ENCODE results near the gene DAGLB. TPM values are rescaled to one million over a fixed set of nuclear protein-coding genes. Genes with fewer than 3 reads are reported as not detected.
A peak's percentile ranks its signal among the peaks of the same experiment; 100 is the strongest.

DAGLB gene
- total RNA-seq, 1 experiment from 2014 or later, result 23.4 TPM

GRCh38 chr7:6461946-6462550, 14.3 kb upstream of the DAGLB start:
- Histone ChIP-seq H3K79me2 (ENCODE audit: low read length) (no peaks in the 10 kb centered on the region), H3K27me3 (ENCODE audit: low read length) (no peaks in the 10 kb centered on the region), H3K9me2 (replicated peaks; ENCODE audit: low read length) (no peaks in the 10 kb centered on the region), H3K9me3 (ENCODE audit: low read length) (no peaks in the 10 kb centered on the region), H3K4me3 (ENCODE audit: low read length) (no peak overlapping the region), H3K27ac (ENCODE audit: low read length) (no peak overlapping the region), H3F3A (ENCODE audit: low read length, unreplicated experiment) (no peaks in the 10 kb centered on the region), H2AFZ (ENCODE audit: low read length) (no peak overlapping the region), H4K20me1 (ENCODE audit: low read length) (no peaks in the 10 kb centered on the region), H3K4me2 (ENCODE audit: low read length) (no peak overlapping the region), H3K9ac (ENCODE audit: low read length) (no peak overlapping the region), H3K4me1 (ENCODE audit: insufficient read depth, low read length) (no peaks in the 10 kb centered on the region), H3K36me3 (ENCODE audit: low read depth, low read length) (peaks cover 44% of the 10 kb centered on the region)
- DNase-seq (no peak), ATAC-seq (no peak)
- POLR2A ChIA-PET (ENCODE audit: unreplicated experiment), result no interaction called here
- TF ChIP-seq, protein P1, sequence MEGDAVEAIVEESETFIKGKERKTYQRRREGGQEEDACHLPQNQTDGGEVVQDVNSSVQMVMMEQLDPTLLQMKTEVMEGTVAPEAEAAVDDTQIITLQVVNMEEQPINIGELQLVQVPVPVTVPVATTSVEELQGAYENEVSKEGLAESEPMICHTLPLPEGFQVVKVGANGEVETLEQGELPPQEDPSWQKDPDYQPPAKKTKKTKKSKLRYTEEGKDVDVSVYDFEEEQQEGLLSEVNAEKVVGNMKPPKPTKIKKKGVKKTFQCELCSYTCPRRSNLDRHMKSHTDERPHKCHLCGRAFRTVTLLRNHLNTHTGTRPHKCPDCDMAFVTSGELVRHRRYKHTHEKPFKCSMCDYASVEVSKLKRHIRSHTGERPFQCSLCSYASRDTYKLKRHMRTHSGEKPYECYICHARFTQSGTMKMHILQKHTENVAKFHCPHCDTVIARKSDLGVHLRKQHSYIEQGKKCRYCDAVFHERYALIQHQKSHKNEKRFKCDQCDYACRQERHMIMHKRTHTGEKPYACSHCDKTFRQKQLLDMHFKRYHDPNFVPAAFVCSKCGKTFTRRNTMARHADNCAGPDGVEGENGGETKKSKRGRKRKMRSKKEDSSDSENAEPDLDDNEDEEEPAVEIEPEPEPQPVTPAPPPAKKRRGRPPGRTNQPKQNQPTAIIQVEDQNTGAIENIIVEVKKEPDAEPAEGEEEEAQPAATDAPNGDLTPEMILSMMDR (conservative IDR thresholded peaks at IDR 0.05; ENCODE audit: low read depth, low read length), result no peak
- TF ChIP-seq EZH2 (IDR thresholded peaks at IDR 0.05; ENCODE audit: low read length, unreplicated experiment) (no peak), EZH2phosphoT487 (IDR thresholded peaks at IDR 0.05; ENCODE audit: borderline replicate concordance, low read length) (no peak)
- CTCF ChIA-PET, result no interaction called here
- intact Hi-C loops (cut with micrococcal nuclease), result no loop called here
- BruUV-seq (replicated peaks), result TSS peak; percentile 29

- POLR2A ChIA-PET (ENCODE audit: unreplicated experiment), result interaction anchor here (0.7 kb wide), 1 partner anchor 110 kb away, joined by 4 read pairs; no protein-coding TSS in a partner anchor
Observed at GRCh38 chr7:6460990-6461584, 13.3 kb upstream of the DAGLB start.

More at GRCh38 chr7:6460990-6461584, 13.3 kb upstream of the DAGLB start:
- no peaks in the 10 kb centered on the region for H3K9me3 ChIP-seq (ENCODE audit: low read length)
- CTCF ChIA-PET, result no interaction called here
- no peak overlapping the region for H3K4me3 ChIP-seq (ENCODE audit: low read length)
- no peaks in the 10 kb centered on the region for H4K20me1 ChIP-seq (ENCODE audit: low read length)
- no peak overlapping the region for H3K9ac ChIP-seq (ENCODE audit: low read length)
- H2AFZ ChIP-seq (ENCODE audit: low read length), result no peak overlapping the region
- TF ChIP-seq, protein P1 (conservative IDR thresholded peaks at IDR 0.05; ENCODE audit: low read depth, low read length), result no peak
- TF ChIP-seq EZH2phosphoT487 (IDR thresholded peaks at IDR 0.05; ENCODE audit: borderline replicate concordance, low read length) (no peak), EZH2 (IDR thresholded peaks at IDR 0.05; ENCODE audit: low read length, unreplicated experiment) (no peak)
- no peaks in the 10 kb centered on the region for H3K79me2 ChIP-seq (ENCODE audit: low read length)
- ATAC-seq (no peak), DNase-seq (no peak)
- H3K36me3 ChIP-seq (ENCODE audit: low read depth, low read length), result peaks cover 37% of the 10 kb centered on the region
- intact Hi-C loops (cut with micrococcal nuclease), result no loop called here
- no peaks in the 10 kb centered on the region for H3K4me1 ChIP-seq (ENCODE audit: insufficient read depth, low read length)
- no peak overlapping the region for H3K27ac ChIP-seq (ENCODE audit: low read length)
- no TSS peak for BruUV-seq (replicated peaks)
- H3K9me2 ChIP-seq (replicated peaks; ENCODE audit: low read length), result no peaks in the 10 kb centered on the region
- no peaks in the 10 kb centered on the region for H3F3A ChIP-seq (ENCODE audit: low read length, unreplicated experiment)
- no peak overlapping the region for H3K4me2 ChIP-seq (ENCODE audit: low read length)
- no peaks in the 10 kb centered on the region for H3K27me3 ChIP-seq (ENCODE audit: low read length)

All from PC-3 (cell line).